ENCODE results near the gene FUT8.

DNA sequence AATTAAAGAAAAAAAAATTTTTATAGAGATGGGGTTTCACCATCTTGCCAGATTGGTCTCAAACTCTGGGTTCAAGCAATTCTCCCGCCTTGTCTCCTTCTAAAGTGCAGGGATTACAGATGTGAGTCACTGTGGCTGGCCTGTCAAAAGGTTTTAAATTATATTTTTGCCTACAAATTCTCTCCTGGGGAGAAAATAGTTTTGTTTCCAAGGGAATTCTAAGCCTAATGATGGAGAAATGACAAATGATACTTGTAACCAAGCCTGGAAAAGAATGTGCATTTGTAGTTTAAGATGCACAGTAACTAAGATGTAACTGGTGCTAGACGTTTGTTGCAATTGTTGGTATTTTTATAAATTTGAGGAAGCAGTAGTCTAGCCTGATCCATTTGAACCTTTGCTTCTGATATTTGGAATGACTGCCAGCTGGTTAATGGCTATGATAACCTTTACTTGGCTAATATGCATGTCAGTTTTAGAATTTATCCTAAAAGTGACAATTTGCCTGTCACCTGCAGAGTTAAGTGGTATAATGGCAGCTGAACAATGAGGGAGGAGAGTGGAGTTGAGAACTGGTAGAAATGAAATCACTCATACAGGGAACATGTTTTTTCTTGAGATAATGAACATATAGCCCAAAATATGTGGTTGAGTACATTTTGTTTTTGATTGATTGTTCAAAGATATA, 148.0 kb downstream of the FUT8 start:
- TF ChIP-seq, protein P1, sequence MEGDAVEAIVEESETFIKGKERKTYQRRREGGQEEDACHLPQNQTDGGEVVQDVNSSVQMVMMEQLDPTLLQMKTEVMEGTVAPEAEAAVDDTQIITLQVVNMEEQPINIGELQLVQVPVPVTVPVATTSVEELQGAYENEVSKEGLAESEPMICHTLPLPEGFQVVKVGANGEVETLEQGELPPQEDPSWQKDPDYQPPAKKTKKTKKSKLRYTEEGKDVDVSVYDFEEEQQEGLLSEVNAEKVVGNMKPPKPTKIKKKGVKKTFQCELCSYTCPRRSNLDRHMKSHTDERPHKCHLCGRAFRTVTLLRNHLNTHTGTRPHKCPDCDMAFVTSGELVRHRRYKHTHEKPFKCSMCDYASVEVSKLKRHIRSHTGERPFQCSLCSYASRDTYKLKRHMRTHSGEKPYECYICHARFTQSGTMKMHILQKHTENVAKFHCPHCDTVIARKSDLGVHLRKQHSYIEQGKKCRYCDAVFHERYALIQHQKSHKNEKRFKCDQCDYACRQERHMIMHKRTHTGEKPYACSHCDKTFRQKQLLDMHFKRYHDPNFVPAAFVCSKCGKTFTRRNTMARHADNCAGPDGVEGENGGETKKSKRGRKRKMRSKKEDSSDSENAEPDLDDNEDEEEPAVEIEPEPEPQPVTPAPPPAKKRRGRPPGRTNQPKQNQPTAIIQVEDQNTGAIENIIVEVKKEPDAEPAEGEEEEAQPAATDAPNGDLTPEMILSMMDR (IDR thresholded peaks at IDR 0.05): no peak
- TF ChIP-seq EZH2 (IDR thresholded peaks at IDR 0.05) (no peak), EZH2phosphoT487 (IDR thresholded peaks at IDR 0.05) (no peak)

Data from neural progenitor cell (in vitro differentiated cells).